Endothelial cell (in vitro differentiated cells): ENCODE data around the gene PAGE2. TPM values are rescaled to one million over a fixed set of nuclear protein-coding genes. Genes with fewer than 3 reads are reported as not detected.

Experiments used
- DNase-seq: peaks from one replicate; pipeline ENCODE4 v3.0.0; 2021; ENCODE audit warnings: low spot score
- H3K27ac Mint-ChIP-seq: one replicate; pipeline ENCODE4 v1.8.0; 2021; ENCODE audit warnings: mixed read lengths, inconsistent platforms; ENCODE audit not compliant: unreplicated experiment
- H3K27me3 Mint-ChIP-seq: one replicate; pipeline ENCODE4 v1.8.0; 2021; ENCODE audit warnings: mild to moderate bottlenecking, moderate library complexity, mixed read lengths, inconsistent platforms; ENCODE audit not compliant: unreplicated experiment
- H3K36me3 Mint-ChIP-seq: one replicate; pipeline ENCODE4 v1.8.0; 2021; ENCODE audit warnings: mild to moderate bottlenecking, low read depth, mixed read lengths, inconsistent platforms; ENCODE audit not compliant: unreplicated experiment
- H3K4me1 Mint-ChIP-seq: one replicate; pipeline ENCODE4 v1.8.0; 2021; ENCODE audit warnings: mild to moderate bottlenecking, mixed read lengths, inconsistent platforms; ENCODE audit not compliant: unreplicated experiment
- H3K4me3 Mint-ChIP-seq: one replicate; pipeline ENCODE4 v1.8.0; 2021; ENCODE audit warnings: mild to moderate bottlenecking, mixed read lengths, inconsistent platforms; ENCODE audit not compliant: unreplicated experiment
- H3K9me3 Mint-ChIP-seq: one replicate; pipeline ENCODE4 v1.8.0; 2021; ENCODE audit warnings: mixed read lengths, inconsistent platforms; ENCODE audit not compliant: unreplicated experiment
- total RNA-seq: library from RNA; stranded (reverse); fragmentation: NEBNext Ultra II Directional; extraction: Animal tissue kit (Norgen Biotek cat#: 25700); gene quantifications from one replicate; pipeline ENCODE4 v1.2.1, GENCODE V29; 2021; ENCODE audit not compliant: unreplicated experiment
- TF ChIP-seq, protein P1 (sequence below): fragments of 200-600 bp; sonication (generic); IDR thresholded peaks from one replicate; pipeline ENCODE4 v1.5.0; 2021; ENCODE audit warnings: antibody characterized with exemption; ENCODE audit not compliant: unreplicated experiment

The PAGE2 gene
- total RNA-seq, 1 donor from 2014 or later: not detected

DNA sequence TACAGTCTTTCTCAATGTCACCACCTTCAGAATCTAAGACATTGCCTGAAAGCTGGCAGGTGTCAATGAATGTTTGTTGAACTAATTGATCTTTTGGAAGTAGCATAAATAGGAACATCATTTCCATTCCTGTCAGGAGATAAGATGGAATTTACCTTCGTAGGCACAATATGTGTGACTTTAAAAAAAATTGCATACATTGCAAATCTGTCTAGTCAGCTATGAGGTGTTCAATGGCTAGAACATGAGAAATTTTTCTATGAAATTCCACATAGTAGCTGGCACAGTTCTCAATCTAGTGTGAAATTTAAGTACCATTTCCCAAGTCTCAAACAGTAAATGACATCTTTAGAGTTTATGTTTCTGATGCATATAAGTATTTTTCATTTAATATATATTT is 10.3 kb downstream of the PAGE2 start:
- Mint-ChIP-seq H3K27ac (no peak overlapping the region), H3K27me3 (peaks cover 6% of the 10 kb centered on the region), H3K9me3 (no peaks in the 10 kb centered on the region), H3K36me3 (no peaks in the 10 kb centered on the region), H3K4me3 (no peak overlapping the region), H3K4me1 (no peaks in the 10 kb centered on the region)
- DNase-seq: no peak
- TF ChIP-seq, protein P1, sequence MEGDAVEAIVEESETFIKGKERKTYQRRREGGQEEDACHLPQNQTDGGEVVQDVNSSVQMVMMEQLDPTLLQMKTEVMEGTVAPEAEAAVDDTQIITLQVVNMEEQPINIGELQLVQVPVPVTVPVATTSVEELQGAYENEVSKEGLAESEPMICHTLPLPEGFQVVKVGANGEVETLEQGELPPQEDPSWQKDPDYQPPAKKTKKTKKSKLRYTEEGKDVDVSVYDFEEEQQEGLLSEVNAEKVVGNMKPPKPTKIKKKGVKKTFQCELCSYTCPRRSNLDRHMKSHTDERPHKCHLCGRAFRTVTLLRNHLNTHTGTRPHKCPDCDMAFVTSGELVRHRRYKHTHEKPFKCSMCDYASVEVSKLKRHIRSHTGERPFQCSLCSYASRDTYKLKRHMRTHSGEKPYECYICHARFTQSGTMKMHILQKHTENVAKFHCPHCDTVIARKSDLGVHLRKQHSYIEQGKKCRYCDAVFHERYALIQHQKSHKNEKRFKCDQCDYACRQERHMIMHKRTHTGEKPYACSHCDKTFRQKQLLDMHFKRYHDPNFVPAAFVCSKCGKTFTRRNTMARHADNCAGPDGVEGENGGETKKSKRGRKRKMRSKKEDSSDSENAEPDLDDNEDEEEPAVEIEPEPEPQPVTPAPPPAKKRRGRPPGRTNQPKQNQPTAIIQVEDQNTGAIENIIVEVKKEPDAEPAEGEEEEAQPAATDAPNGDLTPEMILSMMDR: no peak

DNA sequence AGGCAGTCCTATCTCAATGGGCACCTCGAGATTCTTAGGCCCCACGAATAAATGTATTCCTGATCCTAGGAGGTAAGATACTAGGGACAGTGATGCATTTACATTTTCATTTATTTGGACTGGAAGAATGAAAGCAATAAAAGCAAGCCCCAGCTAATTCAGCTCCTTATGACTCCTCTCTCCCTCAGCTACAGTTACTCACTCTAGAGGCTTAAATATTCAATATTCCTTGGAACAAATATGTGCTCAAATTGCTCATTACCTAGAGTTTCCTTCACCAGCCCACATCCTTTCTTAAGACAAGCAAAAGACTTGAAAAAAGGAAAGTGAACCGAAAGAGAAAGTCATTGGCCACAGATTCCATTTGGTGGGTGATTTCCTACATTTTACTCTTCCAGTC is 13.9 kb downstream of the PAGE2 start:
- no peak overlapping the region for H3K4me3 Mint-ChIP-seq
- H3K27me3 Mint-ChIP-seq: no peaks in the 10 kb centered on the region
- no peaks in the 10 kb centered on the region for H3K9me3 Mint-ChIP-seq
- TF ChIP-seq, protein P1: no peak
- no peaks in the 10 kb centered on the region for H3K4me1 Mint-ChIP-seq
- H3K27ac Mint-ChIP-seq: no peak overlapping the region
- H3K36me3 Mint-ChIP-seq: no peaks in the 10 kb centered on the region
- no peak for DNase-seq

DNA sequence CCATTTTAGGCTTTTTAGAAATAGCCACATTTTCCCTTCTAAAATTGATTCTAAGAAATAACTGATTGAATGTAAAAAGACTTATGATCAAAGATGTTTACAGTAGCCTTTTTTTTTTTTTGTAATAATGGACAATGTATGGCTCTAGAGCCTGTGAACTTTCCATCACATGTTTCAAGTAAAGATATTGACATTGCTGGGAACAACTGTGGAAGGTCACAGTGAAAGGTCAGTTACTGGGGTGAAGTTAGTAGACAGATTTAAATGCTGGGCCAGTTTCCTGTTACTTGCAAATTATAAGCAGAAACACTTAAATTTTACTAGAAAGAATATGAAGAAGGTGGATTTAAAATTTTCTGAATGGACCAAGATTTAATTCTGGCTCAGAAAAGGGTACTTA is 18.4 kb downstream of the PAGE2 start:
- Mint-ChIP-seq H3K27ac (no peak overlapping the region), H3K4me1 (no peaks in the 10 kb centered on the region), H3K9me3 (no peaks in the 10 kb centered on the region), H3K4me3 (no peak overlapping the region), H3K27me3 (no peaks in the 10 kb centered on the region), H3K36me3 (no peaks in the 10 kb centered on the region)
- no peak for DNase-seq
- TF ChIP-seq, protein P1: no peak

DNA sequence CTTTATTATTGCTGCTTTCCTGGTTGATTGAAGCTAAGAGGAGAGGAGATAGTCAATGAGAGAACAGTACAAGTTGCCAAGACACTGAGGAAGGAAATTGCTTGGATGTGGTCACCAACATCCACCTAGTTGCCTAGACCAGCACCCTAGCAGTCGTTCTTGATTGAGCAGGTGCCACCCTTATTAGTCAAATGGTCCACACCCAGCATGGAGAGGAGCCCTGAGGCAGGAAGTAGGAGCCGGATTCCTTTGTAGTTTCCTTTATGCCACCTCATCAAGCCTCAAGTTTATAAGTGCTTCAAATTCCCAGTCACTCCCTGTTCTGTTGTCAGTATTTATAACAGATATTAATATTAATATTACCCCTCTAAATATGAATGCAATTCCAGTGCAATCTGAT is 19.1 kb downstream of the PAGE2 start:
- no peak overlapping the region for H3K27ac Mint-ChIP-seq
- no peak for DNase-seq
- no peak overlapping the region for H3K4me3 Mint-ChIP-seq
- H3K4me1 Mint-ChIP-seq: no peaks in the 10 kb centered on the region
- H3K9me3 Mint-ChIP-seq: no peaks in the 10 kb centered on the region
- no peaks in the 10 kb centered on the region for H3K27me3 Mint-ChIP-seq
- no peaks in the 10 kb centered on the region for H3K36me3 Mint-ChIP-seq
- TF ChIP-seq, protein P1: no peak

DNA sequence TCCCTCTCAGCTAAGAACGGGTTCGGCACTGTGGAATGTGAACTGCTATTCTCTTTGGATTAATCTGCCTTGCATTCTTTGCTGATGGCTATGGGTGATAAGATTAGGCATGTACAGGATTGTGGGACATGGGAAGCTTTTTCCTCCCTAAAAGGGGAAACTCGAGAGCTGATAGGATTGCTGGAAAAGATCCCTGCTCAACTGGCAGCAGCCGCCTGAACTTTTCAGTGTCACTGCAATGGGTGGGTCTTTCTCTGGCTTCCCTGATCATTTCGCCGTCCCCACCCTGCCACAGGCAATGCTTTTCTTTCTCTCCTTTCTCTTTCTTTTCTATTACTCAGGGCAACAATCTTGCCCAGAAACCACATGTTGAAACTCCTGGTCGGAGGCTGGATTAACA is 20.5 kb downstream of the PAGE2 start:
- Mint-ChIP-seq H3K9me3 (no peaks in the 10 kb centered on the region), H3K4me3 (no peak overlapping the region), H3K27ac (no peak overlapping the region)

More for the DNA sequence above, 20.5 kb downstream of the PAGE2 start:
- no peaks in the 10 kb centered on the region for H3K36me3 Mint-ChIP-seq
- no peak for DNase-seq
- no peaks in the 10 kb centered on the region for H3K4me1 Mint-ChIP-seq
- TF ChIP-seq, protein P1: no peak
- no peaks in the 10 kb centered on the region for H3K27me3 Mint-ChIP-seq
